Activated T-cell treated with anti-CD3 and anti-CD28 coated beads, Interleukin-2, amount 50 U/mL, for 72 hours (primary cell): ENCODE measurements around the gene B3GNT9. TPM values are rescaled to one million over a fixed set of nuclear protein-coding genes. Genes with fewer than 3 reads are reported as not detected.

Experiments used
- ATAC-seq, 2 donors: fragments of 150-1000 bp; cut with Tn5 transposase; replicated peaks in 1 of 2; 2 replicates each; pipeline ENCODE4 v1.10.0; 2021; ENCODE audit warnings: moderate library complexity in 2 of 2, mild to moderate bottlenecking in 1 of 2
- DNase-seq, 2 donors: peaks; one replicate each; pipeline ENCODE4 v3.0.0; 2021 to 2022; ENCODE audit warnings: mixed read lengths in 1 of 2
- H3K27ac Mint-ChIP-seq: one replicate; pipeline ENCODE4 v1.8.0; 2022; ENCODE audit warnings: mild to moderate bottlenecking, moderate library complexity, mixed read lengths
- H3K27me3 Mint-ChIP-seq: one replicate; pipeline ENCODE4 v1.8.0; 2022; ENCODE audit warnings: low read depth, mixed read lengths
- H3K36me3 Mint-ChIP-seq, 2 donors: one replicate each; pipeline ENCODE4 v1.8.0; 2022; ENCODE audit warnings: mixed read lengths in 2 of 2, mild to moderate bottlenecking in 1 of 2; ENCODE audit not compliant: insufficient read depth in 2 of 2
- H3K4me1 Mint-ChIP-seq: one replicate; pipeline ENCODE4 v1.8.0; 2022; ENCODE audit warnings: low read depth, mixed read lengths
- H3K4me3 Mint-ChIP-seq, 2 donors: one replicate each; pipeline ENCODE4 v1.8.0; 2022; ENCODE audit warnings: mild to moderate bottlenecking in 2 of 2, mixed read lengths in 2 of 2, moderate library complexity in 2 of 2
- H3K9me3 Mint-ChIP-seq, 2 donors: one replicate each; pipeline ENCODE4 v1.8.0; 2022; ENCODE audit warnings: mixed read lengths in 2 of 2
- total RNA-seq, 2 donors: library from RNA; stranded (reverse); gene quantifications; one replicate each; pipeline ENCODE4 v1.2.3, GENCODE V29; 2022

B3GNT9 gene
- total RNA-seq, 2 donors from 2014 or later: 5.7 to 7.5 TPM

- H3K4me1 Mint-ChIP-seq: peaks cover 19% of the 10 kb centered on the region
- ATAC-seq: no peak
- H3K4me3 Mint-ChIP-seq: no peak overlapping the region
- no peak overlapping the region for H3K27ac Mint-ChIP-seq
- DNase-seq: no peak
- H3K9me3 Mint-ChIP-seq: no peaks in the 10 kb centered on the region
- peaks cover 0 to 2% of the 10 kb centered on the region in 2 donors for H3K36me3 Mint-ChIP-seq
- peaks cover 21% of the 10 kb centered on the region for H3K27me3 Mint-ChIP-seq
These were observed 32.5 kb upstream of the B3GNT9 start for GRCh38 chr16:67183284-67183626.

GRCh38 chr16:67182288-67182687 lies 31.5 kb upstream of the B3GNT9 start:
- peaks cover 0 to 2% of the 10 kb centered on the region in 2 donors for H3K36me3 Mint-ChIP-seq
- no peak for ATAC-seq
- no peak for DNase-seq
- H3K27me3 Mint-ChIP-seq: peaks cover 28% of the 10 kb centered on the region
- H3K4me3 Mint-ChIP-seq: no peak overlapping the region
- peaks cover 27% of the 10 kb centered on the region for H3K4me1 Mint-ChIP-seq
- no peak overlapping the region for H3K27ac Mint-ChIP-seq
- no peaks in the 10 kb centered on the region for H3K9me3 Mint-ChIP-seq

- DNase-seq: no peak
- peaks cover 28% of the 10 kb centered on the region for H3K4me1 Mint-ChIP-seq
- no peak overlapping the region for H3K27ac Mint-ChIP-seq
- H3K4me3 Mint-ChIP-seq: no peak overlapping the region
- H3K9me3 Mint-ChIP-seq: no peaks in the 10 kb centered on the region
- H3K27me3 Mint-ChIP-seq: peaks cover 36% of the 10 kb centered on the region
- no peak for ATAC-seq
- H3K36me3 Mint-ChIP-seq: peaks cover 0 to 2% of the 10 kb centered on the region in 2 donors
These were observed 30.5 kb upstream of the B3GNT9 start for GRCh38 chr16:67181346-67181745.

- Mint-ChIP-seq H3K36me3 (peaks cover 0 to under 1% of the 10 kb centered on the region in 2 donors), H3K27ac (no peak overlapping the region), H3K4me3 (no peak overlapping the region), H3K9me3 (no peaks in the 10 kb centered on the region), H3K27me3 (peaks cover 40% of the 10 kb centered on the region), H3K4me1 (peaks cover 21% of the 10 kb centered on the region)
- ATAC-seq: no peak
- DNase-seq: no peak
These were observed 29.4 kb upstream of the B3GNT9 start for GRCh38 chr16:67180166-67180565.

GRCh38 chr16:67179421-67180080 lies 28.8 kb upstream of the B3GNT9 start:
- Mint-ChIP-seq H3K27me3 (peaks cover 37% of the 10 kb centered on the region), H3K9me3 (no peaks in the 10 kb centered on the region), H3K27ac (no peak overlapping the region), H3K36me3 (no peaks in the 10 kb centered on the region), H3K4me1 (peaks cover 15% of the 10 kb centered on the region), H3K4me3 (peak overlapping the region in 1 of 2 donors; percentile 21)
- ATAC-seq (no peak), DNase-seq (no peak)

GRCh38 chr16:67177743-67178699 lies 27.2 kb upstream of the B3GNT9 start:
- Mint-ChIP-seq H3K36me3 (no peaks in the 10 kb centered on the region), H3K27ac (no peak overlapping the region), H3K4me3 (peak overlapping the region; percentile 65 to 67), H3K4me1 (peaks cover 25% of the 10 kb centered on the region), H3K27me3 (peaks cover 47% of the 10 kb centered on the region), H3K9me3 (no peaks in the 10 kb centered on the region)
- peak; percentile 50 to 54 for DNase-seq
- ATAC-seq: peak; percentile 50 to 53

- no peaks in the 10 kb centered on the region for H3K36me3 Mint-ChIP-seq
- no peak overlapping the region for H3K27ac Mint-ChIP-seq
- DNase-seq (no peak), ATAC-seq (no peak)
- H3K4me3 Mint-ChIP-seq: no peak overlapping the region
- no peaks in the 10 kb centered on the region for H3K9me3 Mint-ChIP-seq
- H3K4me1 Mint-ChIP-seq: peaks cover 30% of the 10 kb centered on the region
- peaks cover 61% of the 10 kb centered on the region for H3K27me3 Mint-ChIP-seq
These were observed 25.9 kb upstream of the B3GNT9 start for GRCh38 chr16:67176662-67177061.

GRCh38 chr16:67174706-67175231 lies 24.0 kb upstream of the B3GNT9 start:
- ATAC-seq (no peak), DNase-seq (no peak)
- H3K4me1 Mint-ChIP-seq: peaks cover 46% of the 10 kb centered on the region
- H3K36me3 Mint-ChIP-seq: no peaks in the 10 kb centered on the region
- H3K4me3 Mint-ChIP-seq: peak overlapping the region; percentile 83 to 92
- no peaks in the 10 kb centered on the region for H3K9me3 Mint-ChIP-seq
- peaks cover 76% of the 10 kb centered on the region for H3K27me3 Mint-ChIP-seq
- no peak overlapping the region for H3K27ac Mint-ChIP-seq

GRCh38 chr16:67173808-67174705 lies 23.3 kb upstream of the B3GNT9 start:
- Mint-ChIP-seq H3K9me3 (no peaks in the 10 kb centered on the region), H3K36me3 (no peaks in the 10 kb centered on the region), H3K4me3 (peak overlapping the region; percentile 83 to 92), H3K4me1 (peaks cover 49% of the 10 kb centered on the region), H3K27ac (no peak overlapping the region), H3K27me3 (peaks cover 80% of the 10 kb centered on the region)
- DNase-seq (peak; percentile 72 to 78), ATAC-seq (peak; percentile 76 to 80)

GRCh38 chr16:67173323-67173722 lies 22.5 kb upstream of the B3GNT9 start:
- H3K9me3 Mint-ChIP-seq: no peaks in the 10 kb centered on the region
- H3K36me3 Mint-ChIP-seq: no peaks in the 10 kb centered on the region
- DNase-seq (no peak), ATAC-seq (no peak)
- H3K4me1 Mint-ChIP-seq: peaks cover 47% of the 10 kb centered on the region
- peak overlapping the region; percentile 83 to 92 for H3K4me3 Mint-ChIP-seq
- peaks cover 81% of the 10 kb centered on the region for H3K27me3 Mint-ChIP-seq
- no peak overlapping the region for H3K27ac Mint-ChIP-seq

- H3K36me3 Mint-ChIP-seq: no peaks in the 10 kb centered on the region
- H3K4me3 Mint-ChIP-seq: peak overlapping the region; percentile 37 to 67
- H3K9me3 Mint-ChIP-seq: no peaks in the 10 kb centered on the region
- ATAC-seq (peak in 1 of 2 donors; percentile 1), DNase-seq (no peak)
- peaks cover 49% of the 10 kb centered on the region for H3K4me1 Mint-ChIP-seq
- no peak overlapping the region for H3K27ac Mint-ChIP-seq
- peaks cover 86% of the 10 kb centered on the region for H3K27me3 Mint-ChIP-seq
These were observed 20.3 kb upstream of the B3GNT9 start for GRCh38 chr16:67170949-67171649.
